Measurements from ENCODE around the gene CCDC32. TPM values are rescaled to one million over a fixed set of nuclear protein-coding genes. Genes with fewer than 3 reads are reported as not detected.

Gene CCDC32
- polyA plus RNA-seq, 1 experiment: 16.7 TPM

- Histone ChIP-seq H3K27ac (ENCODE audit: low read depth, low read length) (no peak overlapping the region), H3K27me3 (ENCODE audit: control insufficient read depth, insufficient read depth, low read length) (no peaks in the 10 kb centered on the region), H3K4me3 (ENCODE audit: low read depth, low read length) (peak overlapping the region; percentile 92), H3K9me3 (ENCODE audit: control insufficient read depth, insufficient read depth, low read length) (no peaks in the 10 kb centered on the region; the same call in 1 of the 2 replicates)
- no peak for DNase-seq (ENCODE audit: low read depth, low spot score)
- TF ChIP-seq CTCF (IDR thresholded peaks at IDR 0.05; ENCODE audit: low read depth, low read length): no peak
- CTCF ChIA-PET: interaction anchor here (0.7 to 1.5 kb wide), 3 partner anchors 24 to 1337 kb away, joined by 3 to 12 read pairs (median 6); no protein-coding TSS in a partner anchor
- POLR2A ChIA-PET: interaction anchor here (0.9 to 1.0 kb wide), 2 partner anchors 15 to 22 kb away, joined by 3 to 4 read pairs; no protein-coding TSS in a partner anchor
These were observed 744 bp upstream of the CCDC32 start for GRCh38 chr15:40565333-40566238.

GRCh38 chr15:40563426-40563825, 1.4 kb downstream of the CCDC32 start:
- no peak for DNase-seq (ENCODE audit: low read depth, low spot score)
- H3K27ac ChIP-seq (ENCODE audit: low read depth, low read length): no peak overlapping the region
- TF ChIP-seq CTCF (IDR thresholded peaks at IDR 0.05; ENCODE audit: low read depth, low read length): no peak
- ChIA-PET POLR2A (no interaction called here), CTCF (no interaction called here)
- no peak overlapping the region for H3K4me3 ChIP-seq (ENCODE audit: low read depth, low read length)
- no peaks in the 10 kb centered on the region for H3K9me3 ChIP-seq (ENCODE audit: control insufficient read depth, insufficient read depth, low read length)
- H3K27me3 ChIP-seq (ENCODE audit: control insufficient read depth, insufficient read depth, low read length): no peaks in the 10 kb centered on the region

- no peak overlapping the region for H3K27ac ChIP-seq (ENCODE audit: low read depth, low read length)
- no peak for DNase-seq (ENCODE audit: low read depth, low spot score)
- TF ChIP-seq CTCF (IDR thresholded peaks at IDR 0.05; ENCODE audit: low read depth, low read length): no peak
- ChIA-PET CTCF (no interaction called here), POLR2A (no interaction called here)
- H3K4me3 ChIP-seq (ENCODE audit: low read depth, low read length): no peak overlapping the region
- H3K9me3 ChIP-seq (ENCODE audit: control insufficient read depth, insufficient read depth, low read length): no peaks in the 10 kb centered on the region
- no peaks in the 10 kb centered on the region for H3K27me3 ChIP-seq (ENCODE audit: control insufficient read depth, insufficient read depth, low read length)
These were observed 2.2 kb downstream of the CCDC32 start for GRCh38 chr15:40562691-40563090.

GRCh38 chr15:40558952-40559742, 5.7 kb downstream of the CCDC32 start:
- H3K4me3 ChIP-seq (ENCODE audit: low read depth, low read length): no peak overlapping the region
- ChIA-PET CTCF (no interaction called here), POLR2A (no interaction called here)
- H3K27me3 ChIP-seq (ENCODE audit: control insufficient read depth, insufficient read depth, low read length): no peaks in the 10 kb centered on the region
- no peaks in the 10 kb centered on the region for H3K9me3 ChIP-seq (ENCODE audit: control insufficient read depth, insufficient read depth, low read length)
- H3K27ac ChIP-seq (ENCODE audit: low read depth, low read length): no peak overlapping the region
- no peak for DNase-seq (ENCODE audit: low read depth, low spot score)
- TF ChIP-seq CTCF (IDR thresholded peaks at IDR 0.05; ENCODE audit: low read depth, low read length): no peak

Measured in AG04450 (cell line).